Measurements from ENCODE around the gene KCNG2.

Gene KCNG2

GRCh38 chr18:79944126-79944731 lies 146.5 kb downstream of the KCNG2 start:
- DNase-seq, result no peak

DNA sequence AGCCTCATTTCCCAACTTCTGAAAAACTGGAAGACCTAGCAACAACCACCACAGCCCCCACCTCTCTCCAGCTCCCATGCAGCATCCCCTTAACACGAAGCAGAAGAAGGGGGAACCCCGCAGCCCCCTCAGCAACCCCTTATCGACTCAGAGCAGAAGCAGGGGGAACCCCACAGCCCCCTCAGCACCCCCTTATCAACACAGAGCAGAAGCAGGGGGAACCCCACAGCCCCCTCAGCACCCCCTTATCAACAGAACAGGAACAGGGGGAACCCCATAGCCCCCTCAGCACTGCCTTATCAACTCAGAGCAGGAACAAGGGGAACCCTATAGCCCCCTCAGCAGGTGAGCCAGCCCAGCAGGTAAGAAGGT lies 147.0 kb downstream of the KCNG2 start:
- no peak for DNase-seq

DNA sequence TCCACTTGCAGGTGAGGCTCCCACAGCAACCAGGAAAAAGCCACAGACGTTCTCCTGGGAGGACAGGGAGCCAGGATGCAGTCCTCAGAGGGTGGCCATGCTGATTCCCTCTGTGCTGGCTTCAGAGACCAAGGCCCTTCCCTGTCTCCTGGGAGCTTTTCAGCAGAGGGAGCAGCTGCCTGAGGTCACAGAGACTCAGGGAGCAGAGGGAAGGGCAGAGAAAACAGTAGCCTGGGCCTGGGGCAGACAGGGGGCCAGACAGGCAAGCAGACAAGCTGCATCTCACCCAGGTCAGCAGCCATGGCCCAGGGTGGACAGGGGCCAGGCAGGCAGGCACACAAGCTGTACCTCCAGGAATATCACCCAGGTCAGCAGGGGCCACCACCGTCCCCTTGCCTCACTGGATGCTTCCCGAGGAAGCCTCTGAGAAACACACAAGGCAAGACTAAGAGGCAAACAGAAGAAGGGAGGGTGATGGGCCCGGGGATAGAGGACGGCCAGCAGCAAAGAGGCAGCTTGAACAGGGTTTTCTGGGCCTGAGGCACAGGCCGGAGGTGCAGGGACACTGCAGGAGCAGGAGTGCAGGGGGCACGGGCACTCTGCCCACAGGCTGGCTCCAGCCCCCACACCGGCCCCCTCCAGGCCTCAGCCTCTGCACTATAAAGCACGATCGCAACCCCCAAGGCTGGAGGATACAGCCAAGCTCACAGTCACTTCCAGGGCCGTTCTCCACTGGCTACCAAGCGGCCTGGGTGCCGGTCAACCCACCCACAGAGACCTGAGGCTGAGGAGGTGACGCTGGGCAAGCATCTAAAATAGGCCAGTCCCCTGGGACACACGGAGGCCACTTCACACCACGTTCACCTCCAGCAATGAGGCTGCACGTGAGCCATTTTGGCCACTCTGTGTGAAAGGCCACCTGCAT lies 147.6 kb downstream of the KCNG2 start:
- DNase-seq, result no peak

- no peak for DNase-seq
These were observed 149.5 kb downstream of the KCNG2 start for GRCh38 chr18:79947054-79947755.

DNA sequence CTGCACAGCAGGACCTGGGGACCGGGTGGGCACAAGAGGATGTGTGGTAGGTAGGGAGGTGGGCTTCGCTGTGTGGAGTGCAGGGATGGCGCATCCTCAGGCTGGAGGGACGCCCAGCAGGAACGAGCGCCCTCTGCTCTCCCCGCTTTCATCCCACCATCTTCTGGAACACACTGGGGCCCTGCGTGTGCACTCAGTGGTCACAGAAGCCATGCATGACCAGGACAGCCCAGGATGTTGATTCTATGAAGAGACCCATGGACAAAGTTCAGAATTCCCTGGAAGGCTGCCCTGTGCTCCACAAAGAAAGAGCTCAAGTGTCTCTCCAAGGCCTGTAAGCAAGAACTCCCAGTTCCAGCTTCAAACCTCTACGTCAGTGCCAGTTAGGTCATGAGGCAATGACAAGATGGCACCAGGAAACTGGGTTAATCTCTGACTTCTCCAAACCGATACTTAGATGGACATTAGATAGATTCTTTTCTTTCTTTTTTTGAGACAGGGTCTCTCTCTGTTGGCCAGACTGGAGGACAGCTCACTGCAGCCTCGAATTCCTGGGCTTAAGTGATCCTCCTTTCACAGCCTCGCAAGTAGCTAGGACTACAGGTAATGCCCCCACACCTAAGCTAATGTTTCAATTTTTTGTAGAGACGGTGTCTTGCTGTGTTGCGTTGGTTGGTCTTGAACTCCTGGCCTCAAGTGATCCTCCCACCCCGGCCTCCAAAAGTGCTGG lies 150.3 kb downstream of the KCNG2 start:
- no peak for DNase-seq

- no peak for DNase-seq
These were observed 151.1 kb downstream of the KCNG2 start for GRCh38 chr18:79948719-79949411.

All from CD4-positive, alpha-beta T cell treated with Interleukin-1 beta for 1 hour (primary cell).